GM19324 (cell line): ENCODE measurements around the gene FOS.
"Not testable (repeated sequence)": the region's sequence is repeated elsewhere in the genome, so short reads cannot be mapped to it uniquely, and the experiment has no call there.

ENCODE experiments used
- ATAC-seq: cut with Tn5 transposase; IDR thresholded peaks from one replicate; pipeline ENCODE4 v1.9.1; 2021; ENCODE audit warnings: mild to moderate bottlenecking, moderate library complexity; ENCODE audit not compliant: unreplicated experiment, low FRiP score

The FOS gene

DNA sequence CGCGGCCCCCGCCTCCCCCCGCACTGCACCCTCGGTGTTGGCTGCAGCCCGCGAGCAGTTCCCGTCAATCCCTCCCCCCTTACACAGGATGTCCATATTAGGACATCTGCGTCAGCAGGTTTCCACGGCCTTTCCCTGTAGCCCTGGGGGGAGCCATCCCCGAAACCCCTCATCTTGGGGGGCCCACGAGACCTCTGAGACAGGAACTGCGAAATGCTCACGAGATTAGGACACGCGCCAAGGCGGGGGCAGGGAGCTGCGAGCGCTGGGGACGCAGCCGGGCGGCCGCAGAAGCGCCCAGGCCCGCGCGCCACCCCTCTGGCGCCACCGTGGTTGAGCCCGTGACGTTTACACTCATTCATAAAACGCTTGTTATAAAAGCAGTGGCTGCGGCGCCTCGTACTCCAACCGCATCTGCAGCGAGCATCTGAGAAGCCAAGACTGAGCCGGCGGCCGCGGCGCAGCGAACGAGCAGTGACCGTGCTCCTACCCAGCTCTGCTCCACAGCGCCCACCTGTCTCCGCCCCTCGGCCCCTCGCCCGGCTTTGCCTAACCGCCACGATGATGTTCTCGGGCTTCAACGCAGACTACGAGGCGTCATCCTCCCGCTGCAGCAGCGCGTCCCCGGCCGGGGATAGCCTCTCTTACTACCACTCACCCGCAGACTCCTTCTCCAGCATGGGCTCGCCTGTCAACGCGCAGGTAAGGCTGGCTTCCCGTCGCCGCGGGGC, at the start of gene FOS:
Gene FOS (plus strand): TSS at position 407 of the 731 bp plus-strand sequence. CDS start 155 bp downstream, at position 562.
- ATAC-seq = peak; percentile 83

GRCh38 chr14:75229661-75230139, 48.9 kb upstream of the FOS start:
- no peak for ATAC-seq

DNA sequence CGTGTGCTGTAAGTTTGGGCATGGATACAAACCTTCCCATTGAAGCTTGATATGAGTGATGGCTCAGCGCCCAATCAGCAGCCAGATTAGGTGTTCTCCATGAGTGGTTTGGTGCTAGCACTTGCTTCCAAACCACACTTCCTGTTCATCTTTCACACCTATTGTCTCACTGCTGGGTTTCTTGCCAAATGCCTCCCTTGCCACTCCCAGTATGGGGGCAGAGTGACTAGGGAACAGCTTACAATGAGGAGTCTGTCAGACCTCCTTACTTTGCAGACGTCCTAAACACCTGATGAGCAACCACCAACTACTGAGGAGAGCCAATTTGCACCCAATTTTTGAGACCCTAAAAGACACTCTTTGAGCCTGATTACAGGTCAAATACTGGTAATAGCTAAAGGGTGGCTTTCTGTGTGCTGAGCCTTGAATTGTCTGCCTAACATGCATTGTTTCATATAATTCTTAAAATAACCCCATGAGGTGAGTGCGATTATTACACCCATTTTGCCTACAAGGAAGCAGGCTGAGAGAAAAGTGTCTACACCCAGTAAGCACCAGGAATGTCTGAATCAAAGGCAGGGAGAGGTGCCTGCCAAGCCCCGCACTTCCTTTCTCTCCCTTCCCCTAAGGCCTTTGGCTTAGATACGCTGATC, 48.4 kb upstream of the FOS start:
- ATAC-seq = no peak

DNA sequence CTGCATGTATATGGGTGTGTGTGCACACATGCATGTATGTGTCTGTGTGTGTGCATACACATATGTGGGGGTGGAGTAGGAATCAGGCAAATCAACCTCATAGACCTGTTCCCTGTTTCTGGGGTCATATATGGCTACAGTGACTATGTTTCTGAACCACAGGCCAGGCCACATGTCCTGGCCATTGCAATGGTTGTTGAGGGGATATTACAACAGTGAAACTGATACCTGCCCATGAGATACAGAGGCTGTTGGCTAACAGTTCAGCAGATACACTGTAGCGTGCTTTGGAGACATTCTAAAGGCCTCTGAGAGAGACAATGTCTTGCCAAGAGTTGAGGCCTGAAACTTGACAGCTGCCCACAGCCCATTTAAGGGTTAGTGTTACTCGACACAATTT, 47.3 kb upstream of the FOS start:
- ATAC-seq = no peak

DNA sequence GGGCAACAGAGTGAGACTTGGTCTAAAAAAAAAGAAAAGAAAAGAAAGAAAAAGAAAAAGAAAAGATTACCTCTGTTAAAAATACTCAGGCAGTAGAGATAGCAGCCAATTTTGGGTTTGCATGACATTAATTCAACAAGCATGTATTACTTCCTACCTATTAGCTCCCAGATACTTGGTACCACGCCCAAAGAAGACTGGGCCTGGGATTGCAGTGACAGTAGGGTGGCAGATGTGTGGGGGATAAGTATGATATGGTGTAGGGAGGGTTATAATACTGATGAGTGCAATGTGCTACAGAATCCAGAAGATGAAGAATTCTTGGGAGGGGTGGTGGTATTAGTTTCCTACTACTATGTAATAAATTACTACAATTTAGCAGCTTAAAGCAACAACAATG, 46.4 kb upstream of the FOS start:
- no peak for ATAC-seq

DNA sequence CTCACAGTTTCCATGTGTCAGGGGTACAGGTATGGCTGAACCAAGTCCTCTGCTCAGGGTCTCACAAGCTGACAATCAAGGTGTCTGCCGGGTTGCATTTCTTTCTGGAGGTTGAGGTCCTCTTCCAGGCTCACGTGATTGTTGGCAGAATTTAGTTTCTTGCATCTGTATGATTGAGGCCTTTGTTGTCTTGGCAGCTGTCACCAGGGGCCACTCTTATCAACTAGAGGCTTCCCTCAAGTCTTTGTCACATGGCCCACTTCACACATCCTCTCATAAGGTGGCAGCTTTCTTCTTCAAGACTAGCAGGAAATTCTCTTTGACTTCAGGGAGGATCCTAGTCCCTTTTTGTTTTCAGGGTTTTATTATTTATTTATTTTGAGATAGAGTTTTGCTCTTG, 46.0 kb upstream of the FOS start:
- ATAC-seq = no peak

- ATAC-seq = no peak
Measured at GRCh38 chr14:75234173-75235115, 44.2 kb upstream of the FOS start.

- not testable (repeated sequence) for ATAC-seq
Measured at GRCh38 chr14:75235198-75235597, 43.4 kb upstream of the FOS start.

DNA sequence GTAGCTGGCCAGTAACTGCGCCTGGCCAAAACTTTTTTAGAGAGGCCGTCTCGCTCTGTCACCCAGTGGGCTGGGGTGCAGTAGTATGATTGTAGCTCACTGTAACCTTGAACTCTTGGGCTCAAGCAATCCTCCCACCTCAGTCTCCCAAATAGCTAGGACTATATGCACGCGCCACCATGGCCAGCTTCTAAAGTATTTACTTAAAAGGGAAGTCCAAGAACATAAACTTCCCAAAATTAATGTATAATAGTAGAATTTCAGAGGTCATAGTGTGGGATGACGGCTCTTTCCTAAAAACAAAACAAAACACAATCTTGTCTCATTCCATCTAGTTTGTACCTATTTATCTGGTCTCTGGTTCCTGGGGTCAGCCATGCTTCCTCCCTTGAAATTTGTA, 42.2 kb upstream of the FOS start:
- no peak for ATAC-seq

GRCh38 chr14:75236901-75237419, 41.7 kb upstream of the FOS start:
- ATAC-seq = no peak

DNA sequence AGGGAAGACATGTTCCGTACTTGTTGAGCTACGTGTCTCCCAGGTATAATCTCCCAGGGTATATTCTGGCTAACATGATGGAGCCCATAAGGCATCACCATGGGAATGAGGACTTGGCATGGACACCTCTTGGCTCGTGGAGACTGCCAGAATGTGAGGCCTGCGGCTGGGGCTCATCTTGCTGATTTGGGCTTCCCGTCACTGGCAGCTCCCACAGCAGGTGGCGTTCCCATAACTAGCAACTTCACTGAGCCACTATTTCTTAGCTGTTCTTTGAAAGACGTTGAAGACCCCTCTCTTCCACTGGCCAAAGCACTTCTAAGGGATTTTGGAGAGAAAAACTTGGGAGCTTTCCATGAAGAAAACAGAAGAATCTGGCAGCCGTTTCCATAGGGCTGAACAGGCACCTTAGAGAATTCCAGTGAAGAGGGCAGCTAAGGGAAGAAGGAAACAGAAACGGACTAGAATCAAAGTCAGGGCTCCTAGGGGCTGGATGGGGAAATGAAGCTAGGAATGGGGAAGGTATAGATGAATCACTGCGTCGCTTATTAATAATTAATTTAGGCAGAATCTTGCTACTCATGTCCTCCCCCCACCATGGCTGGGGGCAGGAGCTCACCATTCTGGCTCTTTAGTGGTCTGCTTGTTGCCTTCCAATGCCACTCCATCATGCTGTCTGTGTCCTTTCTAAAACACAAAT, 39.7 kb upstream of the FOS start:
- no peak for ATAC-seq

- no peak for ATAC-seq
Measured at GRCh38 chr14:75240781-75241180, 37.8 kb upstream of the FOS start.

- no peak for ATAC-seq
Measured at GRCh38 chr14:75242546-75243273, 35.9 kb upstream of the FOS start.

- ATAC-seq = no peak
Measured at GRCh38 chr14:75244121-75244520, 34.5 kb upstream of the FOS start.

GRCh38 chr14:75246546-75247285, 31.9 kb upstream of the FOS start:
- ATAC-seq = no peak

- no peak for ATAC-seq
Measured at GRCh38 chr14:75247286-75247922, 31.2 kb upstream of the FOS start.

- ATAC-seq = no peak
Measured at GRCh38 chr14:75247939-75248338, 30.7 kb upstream of the FOS start.

GRCh38 chr14:75249251-75249957, 29.2 kb upstream of the FOS start:
- ATAC-seq = peak; percentile 85
